PC-9 (cell line): ENCODE measurements around the gene COL4A1. TPM values are rescaled to one million over a fixed set of nuclear protein-coding genes. Genes with fewer than 3 reads are reported as not detected.

Experiments used
- BruUV-seq: library from RNA; stranded (reverse); fragments of 400-500 nt; replicated peaks from 2 replicates; lab custom pipeline; 2021; lab: Mats Ljungman, UMichigan
- CTCF ChIA-PET: fragments of 300-600 bp; sonication (Branson Sonifier 250); formaldehyde crosslinking; loops from one replicate; lab custom pipeline; 2022; ENCODE audit warnings: antibody characterized with exemption; lab: Charles Lee
- POLR2A ChIA-PET: fragments of 300-600 bp; sonication (Branson Sonifier 250); formaldehyde crosslinking; loops from one replicate; lab custom pipeline; 2022; ENCODE audit warnings: antibody characterized with exemption; ENCODE audit not compliant: unreplicated experiment; lab: Charles Lee
- DNase-seq, 2 experiments: peaks; one replicate each; pipeline versions ENCODE4 v3.0.0 to v3.0.0-alpha.2; 2015 to 2022; ENCODE audit warnings: mixed read lengths in 1 of 2
- H2AFZ ChIP-seq: fragments of 200-600 bp; sonication (generic); 2 replicates; pipeline ENCODE4 v1.8.1; 2017; ENCODE audit warnings: antibody characterized with exemption
- H3F3A ChIP-seq: fragments of 200-600 bp; sonication (generic); 2 replicates; pipeline ENCODE4 v1.8.1; 2017; ENCODE audit warnings: antibody characterized with exemption, mild to moderate bottlenecking, low read depth; ENCODE audit not compliant: insufficient read depth
- H3K27ac ChIP-seq: fragments of 200-600 bp; sonication (generic); 2 replicates; pipeline ENCODE4 v1.6.1; 2016; ENCODE audit warnings: mixed run types
- H3K27me3 ChIP-seq: fragments of 200-600 bp; sonication (generic); 2 replicates; pipeline ENCODE4 v1.6.1; 2016; ENCODE audit warnings: low read depth, mixed run types; ENCODE audit not compliant: insufficient read depth
- H3K36me3 ChIP-seq: fragments of 200-600 bp; sonication (generic); 2 replicates; pipeline ENCODE4 v1.6.1; 2016; ENCODE audit warnings: low read depth, mixed run types
- H3K4me1 ChIP-seq: fragments of 200-600 bp; sonication (generic); replicated peaks from 2 replicates; pipeline ENCODE4 v1.6.1; 2016; ENCODE audit warnings: mixed run types; ENCODE audit not compliant: insufficient read depth
- H3K4me2 ChIP-seq: fragments of 200-600 bp; sonication (generic); 2 replicates; pipeline ENCODE4 v1.6.1; 2017; ENCODE audit warnings: mixed run types
- H3K4me3 ChIP-seq: fragments of 200-600 bp; sonication (generic); 2 replicates; pipeline ENCODE4 v1.6.1; 2016; ENCODE audit warnings: mixed run types
- H3K79me2 ChIP-seq: fragments of 200-600 bp; sonication (generic); 2 replicates; pipeline ENCODE4 v1.6.1; 2017; ENCODE audit warnings: low read depth, mixed run types
- H3K9me2 ChIP-seq: fragments of 200-600 bp; sonication (generic); 2 replicates; pipeline ENCODE4 v1.8.1; 2017; ENCODE audit warnings: mild to moderate bottlenecking; ENCODE audit not compliant: insufficient read depth
- H3K9me3 ChIP-seq: fragments of 200-600 bp; sonication (generic); 2 replicates; pipeline ENCODE4 v1.8.1; 2016; ENCODE audit warnings: low read depth; ENCODE audit not compliant: insufficient read depth
- H4K20me1 ChIP-seq: fragments of 200-600 bp; sonication (generic); 2 replicates; pipeline ENCODE4 v1.8.1; 2017; ENCODE audit not compliant: insufficient read depth
- EZH2 ChIP-seq: fragments of 200-600 bp; sonication (generic); IDR thresholded peaks from 2 replicates; pipeline ENCODE4 v1.8.0; 2017; ENCODE audit warnings: antibody characterized with exemption, low read depth
- intact Hi-C: fragments of 100-400 bp; cut with micrococcal nuclease; formaldehyde crosslinking; loops from one replicate; pipeline ENCODE4 v1.10.0; 2022; ENCODE audit not compliant: unreplicated experiment
- total RNA-seq: library from RNA; stranded (reverse); gene quantifications from 2 replicates; pipeline ENCODE4 v1.2.3, GENCODE V29; 2021
- TF ChIP-seq, protein P1 (sequence below): fragments of 200-600 bp; sonication (generic); conservative IDR thresholded peaks from 2 replicates; pipeline ENCODE4 v1.6.1; 2017; ENCODE audit warnings: mixed run types, antibody characterized with exemption, mild to moderate bottlenecking, moderate library complexity

Gene COL4A1
- total RNA-seq, 1 experiment from 2014 or later: 24.5 TPM

DNA sequence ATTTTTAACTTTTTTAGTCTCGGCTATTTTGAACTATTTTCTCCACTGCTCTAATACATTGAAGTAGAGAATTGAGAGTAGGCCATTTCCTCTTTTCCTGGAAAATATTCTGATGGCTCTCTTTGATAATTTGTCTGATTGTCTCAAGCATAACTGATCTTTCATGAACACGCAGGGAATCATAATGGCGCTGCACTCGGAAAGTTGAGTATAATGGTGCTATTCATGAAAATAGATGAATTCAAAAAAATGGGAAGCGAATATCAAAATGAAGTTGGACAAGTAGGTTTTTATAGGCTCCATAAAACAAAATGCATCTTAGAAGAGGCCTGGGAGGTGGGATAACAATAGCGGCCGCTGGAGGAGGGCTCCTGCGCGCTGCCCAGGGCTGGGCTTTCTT lies 29.2 kb upstream of the COL4A1 start:
- DNase-seq: no peak
- CTCF ChIA-PET: no interaction called here
- TF ChIP-seq, protein P1, sequence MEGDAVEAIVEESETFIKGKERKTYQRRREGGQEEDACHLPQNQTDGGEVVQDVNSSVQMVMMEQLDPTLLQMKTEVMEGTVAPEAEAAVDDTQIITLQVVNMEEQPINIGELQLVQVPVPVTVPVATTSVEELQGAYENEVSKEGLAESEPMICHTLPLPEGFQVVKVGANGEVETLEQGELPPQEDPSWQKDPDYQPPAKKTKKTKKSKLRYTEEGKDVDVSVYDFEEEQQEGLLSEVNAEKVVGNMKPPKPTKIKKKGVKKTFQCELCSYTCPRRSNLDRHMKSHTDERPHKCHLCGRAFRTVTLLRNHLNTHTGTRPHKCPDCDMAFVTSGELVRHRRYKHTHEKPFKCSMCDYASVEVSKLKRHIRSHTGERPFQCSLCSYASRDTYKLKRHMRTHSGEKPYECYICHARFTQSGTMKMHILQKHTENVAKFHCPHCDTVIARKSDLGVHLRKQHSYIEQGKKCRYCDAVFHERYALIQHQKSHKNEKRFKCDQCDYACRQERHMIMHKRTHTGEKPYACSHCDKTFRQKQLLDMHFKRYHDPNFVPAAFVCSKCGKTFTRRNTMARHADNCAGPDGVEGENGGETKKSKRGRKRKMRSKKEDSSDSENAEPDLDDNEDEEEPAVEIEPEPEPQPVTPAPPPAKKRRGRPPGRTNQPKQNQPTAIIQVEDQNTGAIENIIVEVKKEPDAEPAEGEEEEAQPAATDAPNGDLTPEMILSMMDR: no peak
- TF ChIP-seq EZH2: no peak

DNA sequence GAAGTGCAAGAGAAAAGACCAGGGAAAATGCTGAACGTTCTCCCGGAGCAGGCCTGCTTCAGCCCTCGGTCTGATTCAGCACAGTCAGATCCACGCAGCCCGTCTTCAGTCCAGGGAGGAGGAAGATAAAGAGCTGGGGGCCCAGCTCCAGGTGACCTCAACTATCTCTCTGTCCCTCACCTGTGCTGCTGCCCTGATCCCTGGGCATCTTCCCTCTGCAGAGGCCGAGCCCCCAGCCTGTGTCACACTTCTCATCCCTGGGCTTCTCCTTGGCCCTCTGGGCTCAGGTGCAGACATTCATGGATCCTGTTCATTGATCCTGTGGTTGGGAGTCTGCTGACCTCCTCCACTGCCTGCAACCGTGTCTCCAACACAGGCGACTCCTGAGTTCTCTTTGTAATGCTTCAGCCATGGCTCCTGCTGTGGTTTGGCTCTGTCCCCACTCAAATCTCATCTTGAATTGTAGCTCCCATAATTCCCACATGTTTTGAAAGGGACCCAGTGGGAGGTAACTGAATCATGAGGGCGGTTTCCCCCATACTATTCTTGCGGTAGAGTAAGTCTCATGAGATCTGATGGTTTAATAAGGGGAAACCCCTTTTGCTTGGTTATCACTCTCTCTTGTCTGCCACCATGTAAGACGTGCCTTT lies 28.0 kb upstream of the COL4A1 start:
- Histone ChIP-seq H3K36me3 (no peaks in the 10 kb centered on the region), H3K9me2 (no peaks in the 10 kb centered on the region), H3K9me3 (no peaks in the 10 kb centered on the region), H3K27me3 (no peaks in the 10 kb centered on the region), H3K79me2 (no peaks in the 10 kb centered on the region), H3K27ac (no peak overlapping the region), H3K4me3 (no peak overlapping the region), H3F3A (no peaks in the 10 kb centered on the region), H3K4me1 (no peaks in the 10 kb centered on the region), H3K4me2 (no peak overlapping the region), H2AFZ (no peak overlapping the region), H4K20me1 (no peaks in the 10 kb centered on the region)
- ChIA-PET CTCF (no interaction called here), POLR2A (interaction anchor here (0.6 kb wide), 1 partner anchor 123 kb away, joined by 3 read pairs; no protein-coding TSS in a partner anchor)
- TF ChIP-seq, protein P1: no peak
- TF ChIP-seq EZH2: no peak
- DNase-seq: no peak
- BruUV-seq: no TSS peak
- intact Hi-C loops: no loop called here

More for the DNA sequence above, 29.2 kb upstream of the COL4A1 start:
- no peaks in the 10 kb centered on the region for H3K27me3 ChIP-seq
- H3K4me2 ChIP-seq: no peak overlapping the region
- H3K4me1 ChIP-seq: no peaks in the 10 kb centered on the region
- no peak overlapping the region for H3K27ac ChIP-seq
- no peaks in the 10 kb centered on the region for H3K9me2 ChIP-seq
- H3K79me2 ChIP-seq: no peaks in the 10 kb centered on the region
- no peak overlapping the region for H2AFZ ChIP-seq
- H3K9me3 ChIP-seq: no peaks in the 10 kb centered on the region
- intact Hi-C loops: no loop called here
- no peak overlapping the region for H3K4me3 ChIP-seq
- H3F3A ChIP-seq: no peaks in the 10 kb centered on the region
- no TSS peak for BruUV-seq
- no peaks in the 10 kb centered on the region for H4K20me1 ChIP-seq
- POLR2A ChIA-PET: no interaction called here
- no peaks in the 10 kb centered on the region for H3K36me3 ChIP-seq

GRCh38 chr13:110334256-110334655 lies 27.3 kb upstream of the COL4A1 start:
- no peak for DNase-seq

More at GRCh38 chr13:110334256-110334655, 27.3 kb upstream of the COL4A1 start:
- no peak overlapping the region for H2AFZ ChIP-seq
- no peak overlapping the region for H3K27ac ChIP-seq
- no peak for TF ChIP-seq EZH2
- TF ChIP-seq, protein P1: no peak
- intact Hi-C loops: no loop called here
- H3K27me3 ChIP-seq: no peaks in the 10 kb centered on the region
- no peaks in the 10 kb centered on the region for H3K9me3 ChIP-seq
- no peak overlapping the region for H3K4me3 ChIP-seq
- H3F3A ChIP-seq: no peaks in the 10 kb centered on the region
- no peaks in the 10 kb centered on the region for H4K20me1 ChIP-seq
- H3K9me2 ChIP-seq: no peaks in the 10 kb centered on the region
- H3K36me3 ChIP-seq: no peaks in the 10 kb centered on the region
- POLR2A ChIA-PET: interaction anchor here (1.0 kb wide), 1 partner anchor 11 kb away, joined by 3 read pairs; no protein-coding TSS in a partner anchor
- no TSS peak for BruUV-seq
- H3K4me2 ChIP-seq: no peak overlapping the region
- H3K79me2 ChIP-seq: no peaks in the 10 kb centered on the region
- no peaks in the 10 kb centered on the region for H3K4me1 ChIP-seq
- CTCF ChIA-PET: no interaction called here
